ENCODE data around the gene RUFY4.

The RUFY4 gene

GRCh38 chr2:218060950-218061660, 7.9 kb upstream of the RUFY4 start:
- H3K9ac ChIP-seq (ENCODE audit: low read length) = no peak overlapping the region
- WGBS (ENCODE audit: extremely low coverage, insufficient coverage, insufficient read length) = no CpG with 5 or more reads among the region's 7 CpGs
- no peak overlapping the region for H3K27ac ChIP-seq (ENCODE audit: low read depth, low read length)
- H2BK120ac ChIP-seq (ENCODE audit: insufficient read depth, low read length, poor library complexity) = no peak overlapping the region
- H2BK5ac ChIP-seq (ENCODE audit: low read depth, low read length, poor library complexity) = no peak overlapping the region
- no peak overlapping the region for H4K91ac ChIP-seq (ENCODE audit: low read depth, low read length)
- no peak overlapping the region for H2BK12ac ChIP-seq (ENCODE audit: low read length)
- H3K27me3 ChIP-seq (ENCODE audit: insufficient read depth, low read length) = no peaks in the 10 kb centered on the region
- DNase-seq = no peak
- H3K79me2 ChIP-seq (ENCODE audit: control insufficient read depth, insufficient read depth, low read length, poor library complexity) = no peaks in the 10 kb centered on the region
- no peak overlapping the region for H3K4ac ChIP-seq (ENCODE audit: low read depth, low read length)
- no peak overlapping the region for H2AFZ ChIP-seq (ENCODE audit: insufficient read depth, low read length, poor library complexity)
- H2AK5ac ChIP-seq (ENCODE audit: low read length) = no peak overlapping the region
- H3K18ac ChIP-seq (ENCODE audit: low read length) = no peak overlapping the region
- H3K36me3 ChIP-seq (ENCODE audit: control insufficient read depth in 1 of 2, insufficient read depth in 2 of 2, low read length in 2 of 2) = no peaks in the 10 kb centered on the region
- H4K8ac ChIP-seq (ENCODE audit: low read depth, low read length) = no peak overlapping the region
- peaks cover 2% of the 10 kb centered on the region for H3K9me3 ChIP-seq (ENCODE audit: insufficient read depth, low read depth, low read length)
- no peak overlapping the region for H3K23ac ChIP-seq (ENCODE audit: low read length)
- H3K79me1 ChIP-seq (ENCODE audit: low read length) = no peaks in the 10 kb centered on the region
- H4K12ac ChIP-seq (ENCODE audit: low read depth, low read length) = no peak overlapping the region
- peak overlapping the region; percentile 43 for H3K4me3 ChIP-seq (ENCODE audit: low read depth, low read length)
- no peaks in the 10 kb centered on the region for H3K4me1 ChIP-seq (ENCODE audit: control insufficient read depth in 1 of 2, insufficient read depth in 2 of 2, low read length in 2 of 2)
- H3K14ac ChIP-seq (ENCODE audit: low read length) = no peak overlapping the region
- no peak overlapping the region for H3K4me2 ChIP-seq (ENCODE audit: low read length)

GRCh38 chr2:218063486-218063885, 5.6 kb upstream of the RUFY4 start:
- H2AK5ac ChIP-seq (ENCODE audit: low read length) = no peak overlapping the region
- H3K36me3 ChIP-seq (ENCODE audit: control insufficient read depth in 1 of 2, insufficient read depth in 2 of 2, low read length in 2 of 2) = no peaks in the 10 kb centered on the region
- H3K23ac ChIP-seq (ENCODE audit: low read length) = no peak overlapping the region
- no peak for DNase-seq
- H3K79me1 ChIP-seq (ENCODE audit: low read length) = no peaks in the 10 kb centered on the region
- no peaks in the 10 kb centered on the region for H3K79me2 ChIP-seq (ENCODE audit: control insufficient read depth, insufficient read depth, low read length, poor library complexity)
- no peak overlapping the region for H4K91ac ChIP-seq (ENCODE audit: low read depth, low read length)
- H3K9ac ChIP-seq (ENCODE audit: low read length) = no peak overlapping the region
- no peak overlapping the region for H3K14ac ChIP-seq (ENCODE audit: low read length)
- H3K9me3 ChIP-seq (ENCODE audit: insufficient read depth, low read depth, low read length) = peaks cover 2% of the 10 kb centered on the region
- no peak overlapping the region for H2BK12ac ChIP-seq (ENCODE audit: low read length)
- WGBS (ENCODE audit: extremely low coverage, insufficient coverage, insufficient read length) = no CpG with 5 or more reads among the region's 5 CpGs
- no peak overlapping the region for H2BK5ac ChIP-seq (ENCODE audit: low read depth, low read length, poor library complexity)
- no peak overlapping the region for H3K4ac ChIP-seq (ENCODE audit: low read depth, low read length)
- no peak overlapping the region for H3K27ac ChIP-seq (ENCODE audit: low read depth, low read length)
- H3K4me3 ChIP-seq (ENCODE audit: low read depth, low read length) = no peak overlapping the region
- H3K27me3 ChIP-seq (ENCODE audit: insufficient read depth, low read length) = no peaks in the 10 kb centered on the region
- no peak overlapping the region for H2AFZ ChIP-seq (ENCODE audit: insufficient read depth, low read length, poor library complexity)
- H3K18ac ChIP-seq (ENCODE audit: low read length) = no peak overlapping the region
- no peak overlapping the region for H3K4me2 ChIP-seq (ENCODE audit: low read length)
- no peak overlapping the region for H4K12ac ChIP-seq (ENCODE audit: low read depth, low read length)
- no peak overlapping the region for H2BK120ac ChIP-seq (ENCODE audit: insufficient read depth, low read length, poor library complexity)
- H3K4me1 ChIP-seq (ENCODE audit: control insufficient read depth in 1 of 2, insufficient read depth in 2 of 2, low read length in 2 of 2) = no peaks in the 10 kb centered on the region
- H4K8ac ChIP-seq (ENCODE audit: low read depth, low read length) = no peak overlapping the region

- no peaks in the 10 kb centered on the region for H3K4me1 ChIP-seq (ENCODE audit: control insufficient read depth in 1 of 2, insufficient read depth in 2 of 2, low read length in 2 of 2)
- H2AFZ ChIP-seq (ENCODE audit: insufficient read depth, low read length, poor library complexity) = no peak overlapping the region
- H3K4ac ChIP-seq (ENCODE audit: low read depth, low read length) = no peak overlapping the region
- no peaks in the 10 kb centered on the region for H3K36me3 ChIP-seq (ENCODE audit: control insufficient read depth in 1 of 2, insufficient read depth in 2 of 2, low read length in 2 of 2)
- no peak overlapping the region for H4K12ac ChIP-seq (ENCODE audit: low read depth, low read length)
- no CpG with 5 or more reads among the region's 6 CpGs for WGBS (ENCODE audit: extremely low coverage, insufficient coverage, insufficient read length)
- H3K4me2 ChIP-seq (ENCODE audit: low read length) = no peak overlapping the region
- H4K91ac ChIP-seq (ENCODE audit: low read depth, low read length) = no peak overlapping the region
- H3K4me3 ChIP-seq (ENCODE audit: low read depth, low read length) = no peak overlapping the region
- no peaks in the 10 kb centered on the region for H3K27me3 ChIP-seq (ENCODE audit: insufficient read depth, low read length)
- DNase-seq = no peak
- no peak overlapping the region for H2BK120ac ChIP-seq (ENCODE audit: insufficient read depth, low read length, poor library complexity)
- H3K9me3 ChIP-seq (ENCODE audit: insufficient read depth, low read depth, low read length) = peaks cover 2% of the 10 kb centered on the region
- H3K23ac ChIP-seq (ENCODE audit: low read length) = no peak overlapping the region
- H2BK5ac ChIP-seq (ENCODE audit: low read depth, low read length, poor library complexity) = no peak overlapping the region
- H4K8ac ChIP-seq (ENCODE audit: low read depth, low read length) = no peak overlapping the region
- no peak overlapping the region for H3K14ac ChIP-seq (ENCODE audit: low read length)
- no peaks in the 10 kb centered on the region for H3K79me1 ChIP-seq (ENCODE audit: low read length)
- H2BK12ac ChIP-seq (ENCODE audit: low read length) = no peak overlapping the region
- no peak overlapping the region for H3K9ac ChIP-seq (ENCODE audit: low read length)
- H3K79me2 ChIP-seq (ENCODE audit: control insufficient read depth, insufficient read depth, low read length, poor library complexity) = no peaks in the 10 kb centered on the region
- no peak overlapping the region for H3K27ac ChIP-seq (ENCODE audit: low read depth, low read length)
- H2AK5ac ChIP-seq (ENCODE audit: low read length) = no peak overlapping the region
- H3K18ac ChIP-seq (ENCODE audit: low read length) = no peak overlapping the region
These were observed 5.2 kb upstream of the RUFY4 start for GRCh38 chr2:218063896-218064295.

GRCh38 chr2:218065239-218066006, 3.6 kb upstream of the RUFY4 start:
- Histone ChIP-seq H3K79me1 (ENCODE audit: low read length) (no peaks in the 10 kb centered on the region), H3K18ac (ENCODE audit: low read length) (no peak overlapping the region), H3K4me3 (ENCODE audit: low read depth, low read length) (no peak overlapping the region), H3K27ac (ENCODE audit: low read depth, low read length) (no peak overlapping the region), H2AFZ (ENCODE audit: insufficient read depth, low read length, poor library complexity) (no peak overlapping the region), H2AK5ac (ENCODE audit: low read length) (no peak overlapping the region), H3K27me3 (ENCODE audit: insufficient read depth, low read length) (no peaks in the 10 kb centered on the region), H2BK12ac (ENCODE audit: low read length) (no peak overlapping the region), H3K79me2 (ENCODE audit: control insufficient read depth, insufficient read depth, low read length, poor library complexity) (no peaks in the 10 kb centered on the region), H3K4me2 (ENCODE audit: low read length) (no peak overlapping the region), H3K9me3 (ENCODE audit: insufficient read depth, low read depth, low read length) (peaks cover 2% of the 10 kb centered on the region), H3K23ac (ENCODE audit: low read length) (no peak overlapping the region), H4K8ac (ENCODE audit: low read depth, low read length) (no peak overlapping the region), H3K4ac (ENCODE audit: low read depth, low read length) (no peak overlapping the region), H3K9ac (ENCODE audit: low read length) (no peak overlapping the region), H4K91ac (ENCODE audit: low read depth, low read length) (no peak overlapping the region), H3K14ac (ENCODE audit: low read length) (no peak overlapping the region), H2BK120ac (ENCODE audit: insufficient read depth, low read length, poor library complexity) (no peak overlapping the region), H2BK5ac (ENCODE audit: low read depth, low read length, poor library complexity) (no peak overlapping the region), H4K12ac (ENCODE audit: low read depth, low read length) (no peak overlapping the region), H3K36me3 (ENCODE audit: control insufficient read depth in 1 of 2, insufficient read depth in 2 of 2, low read length in 2 of 2) (no peaks in the 10 kb centered on the region), H3K4me1 (ENCODE audit: control insufficient read depth in 1 of 2, insufficient read depth in 2 of 2, low read length in 2 of 2) (no peaks in the 10 kb centered on the region)
- no CpG with 5 or more reads among the region's 9 CpGs for WGBS (ENCODE audit: extremely low coverage, insufficient coverage, insufficient read length)
- DNase-seq = no peak

Measured in trophoblast cell (in vitro differentiated cells and primary cell).